Measurements from ENCODE around the gene GRK5. TPM values are rescaled to one million over a fixed set of nuclear protein-coding genes. Genes with fewer than 3 reads are reported as not detected.
A peak's percentile ranks its signal among the peaks of the same experiment; 100 is the strongest.

GRK5 gene
- total RNA-seq, 1 experiment from 2014 or later, result 1.2 TPM

GRCh38 chr10:119312241-119312640, 104.9 kb downstream of the GRK5 start:
- Histone ChIP-seq H4K20me1 (ENCODE audit: control insufficient read depth, insufficient read depth, insufficient read length) (no peaks in the 10 kb centered on the region), H2BK120ac (ENCODE audit: low read depth, low read length, poor library complexity, severe bottlenecking) (no peak overlapping the region)

More at GRCh38 chr10:119312241-119312640, 104.9 kb downstream of the GRK5 start:
- Histone ChIP-seq H3K56ac (ENCODE audit: insufficient read length, low read depth, low read length) (no peak overlapping the region), H4K91ac (ENCODE audit: insufficient read length, low read depth, low read length) (no peak overlapping the region), H3K9me3 (ENCODE audit: control insufficient read depth, low read depth, low read length) (no peaks in the 10 kb centered on the region), H3T11ph (ENCODE audit: low read length) (no peak overlapping the region), H3K4me2 (ENCODE audit: insufficient read depth, insufficient read length, low read length) (no peak overlapping the region), H3K27ac (ENCODE audit: insufficient read length, low read depth, low read length) (no peak overlapping the region), H2BK15ac (ENCODE audit: low read depth, low read length) (no peak overlapping the region), H3K4me1 (ENCODE audit: insufficient read depth, low read length) (peaks cover 5% of the 10 kb centered on the region; the same call in 1 of the 2 replicates), H3K14ac (ENCODE audit: insufficient read depth, low read length) (no peak overlapping the region), H2AK5ac (ENCODE audit: insufficient read length, low read length) (no peak overlapping the region), H2BK20ac (ENCODE audit: low read depth, low read length, poor library complexity, severe bottlenecking) (no peak overlapping the region), H2BK5ac (ENCODE audit: insufficient read length, low read length) (no peak overlapping the region), H3K4ac (ENCODE audit: low read depth, low read length) (no peak overlapping the region), H4K5ac (ENCODE audit: insufficient read length, low read depth, low read length) (no peak overlapping the region), H2AFZ (ENCODE audit: low read length) (no peak overlapping the region), H3K18ac (ENCODE audit: insufficient read length, low read depth, low read length) (no peak overlapping the region), H3K79me2 (ENCODE audit: insufficient read depth, low read length) (no peaks in the 10 kb centered on the region), H3K23me2 (ENCODE audit: insufficient read length, low read depth, low read length, poor library complexity, severe bottlenecking) (no peaks in the 10 kb centered on the region), H3K27me3 (ENCODE audit: insufficient read depth, low read length) (no peaks in the 10 kb centered on the region), H4K8ac (replicated peaks; ENCODE audit: insufficient read length, low read depth, low read length) (no peak overlapping the region), H3K23ac (ENCODE audit: insufficient read length, low read depth, low read length) (no peak overlapping the region), H3K79me1 (ENCODE audit: insufficient read depth, low read depth, low read length, poor library complexity, severe bottlenecking) (no peaks in the 10 kb centered on the region), H2BK12ac (ENCODE audit: insufficient read length, low read depth, low read length) (no peak overlapping the region), H3K9ac (ENCODE audit: extremely low read depth, insufficient read length, low read length) (no peak overlapping the region)
- WGBS (ENCODE audit: extremely low coverage, insufficient read length, low lambda C conversion rate), result no CpG with 5 or more reads among the region's 5 CpGs
- no peak for DNase-seq
- Mint-ChIP-seq H3K27ac (peak overlapping the region in 1 of 3 experiments; percentile 45; a peak in 1 of 7 replicates), H3K36me3 (ENCODE audit: insufficient read depth in 1 of 3, low read depth in 3 of 3) (peaks cover 0 to 3% (median 0%) of the 10 kb centered on the region in 3 experiments; a peak in 1 of 7 replicates), H3K27me3 (ENCODE audit: low read depth) (peaks cover 2% of the 10 kb centered on the region), H3K9me3 (peaks cover 0 to 3% of the 10 kb centered on the region in 2 experiments; a peak in 1 of 5 replicates), H3K4me3 (no peak overlapping the region), H3K4me1 (peaks cover 19 to 24% of the 10 kb centered on the region in 2 experiments)
- no peak for TF ChIP-seq CTCF (conservative IDR thresholded peaks at IDR 0.05)

All from H9 (cell line).